ENCODE results near the gene C1orf198.

The C1orf198 gene

DNA sequence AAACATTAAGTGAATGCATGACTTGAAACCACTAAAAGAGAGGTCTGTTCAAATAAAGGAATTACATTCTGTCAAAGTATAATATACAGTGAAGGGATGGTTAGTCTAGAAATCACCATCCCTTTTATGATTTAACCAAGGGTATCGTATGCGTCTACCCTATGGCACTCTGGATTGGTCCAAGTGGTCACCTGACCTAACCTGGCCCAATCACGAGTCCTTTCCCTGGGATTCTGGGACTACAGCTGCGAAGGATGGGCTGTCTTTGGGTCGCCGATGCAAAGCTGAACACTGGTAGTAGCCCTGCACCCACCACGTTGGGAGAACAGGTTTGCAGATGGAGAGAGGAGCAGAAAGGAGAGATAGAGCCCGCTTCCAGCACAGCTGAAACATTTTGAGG lies 30.4 kb upstream of the C1orf198 start:
- H3K79me2 ChIP-seq (ENCODE audit: insufficient read depth, low read length), result no peaks in the 10 kb centered on the region
- no peak overlapping the region for H3K4me2 ChIP-seq (ENCODE audit: low read length)
- no peak overlapping the region for H3K27ac ChIP-seq (ENCODE audit: low read depth, low read length, poor library complexity, severe bottlenecking)
- TF ChIP-seq, protein P1, sequence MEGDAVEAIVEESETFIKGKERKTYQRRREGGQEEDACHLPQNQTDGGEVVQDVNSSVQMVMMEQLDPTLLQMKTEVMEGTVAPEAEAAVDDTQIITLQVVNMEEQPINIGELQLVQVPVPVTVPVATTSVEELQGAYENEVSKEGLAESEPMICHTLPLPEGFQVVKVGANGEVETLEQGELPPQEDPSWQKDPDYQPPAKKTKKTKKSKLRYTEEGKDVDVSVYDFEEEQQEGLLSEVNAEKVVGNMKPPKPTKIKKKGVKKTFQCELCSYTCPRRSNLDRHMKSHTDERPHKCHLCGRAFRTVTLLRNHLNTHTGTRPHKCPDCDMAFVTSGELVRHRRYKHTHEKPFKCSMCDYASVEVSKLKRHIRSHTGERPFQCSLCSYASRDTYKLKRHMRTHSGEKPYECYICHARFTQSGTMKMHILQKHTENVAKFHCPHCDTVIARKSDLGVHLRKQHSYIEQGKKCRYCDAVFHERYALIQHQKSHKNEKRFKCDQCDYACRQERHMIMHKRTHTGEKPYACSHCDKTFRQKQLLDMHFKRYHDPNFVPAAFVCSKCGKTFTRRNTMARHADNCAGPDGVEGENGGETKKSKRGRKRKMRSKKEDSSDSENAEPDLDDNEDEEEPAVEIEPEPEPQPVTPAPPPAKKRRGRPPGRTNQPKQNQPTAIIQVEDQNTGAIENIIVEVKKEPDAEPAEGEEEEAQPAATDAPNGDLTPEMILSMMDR (IDR thresholded peaks at IDR 0.05; ENCODE audit: low read length), result no peak
- TF ChIP-seq EZH2 (IDR thresholded peaks at IDR 0.05; ENCODE audit: borderline replicate concordance, low read length), result no peak
- no peaks in the 10 kb centered on the region for H3K36me3 ChIP-seq (ENCODE audit: insufficient read depth, low read length)
- H3K4me3 ChIP-seq (ENCODE audit: low read depth, low read length, poor library complexity, severe bottlenecking), result no peak overlapping the region
- H3F3A ChIP-seq (ENCODE audit: insufficient read depth, low read length), result no peaks in the 10 kb centered on the region
- H3K9me3 ChIP-seq (ENCODE audit: low read length), result no peaks in the 10 kb centered on the region
- H3K4me1 ChIP-seq (ENCODE audit: insufficient read depth, low read length, severe bottlenecking), result no peaks in the 10 kb centered on the region
- no peaks in the 10 kb centered on the region for H3K9me2 ChIP-seq (ENCODE audit: low read depth, low read length)
- H2AFZ ChIP-seq (ENCODE audit: low read length), result no peak overlapping the region
- H4K20me1 ChIP-seq (ENCODE audit: insufficient read depth, low read length), result no peaks in the 10 kb centered on the region
- no peaks in the 10 kb centered on the region for H3K27me3 ChIP-seq (ENCODE audit: insufficient read depth, low read length)
- H3K9ac ChIP-seq (ENCODE audit: low read length), result no peak overlapping the region

GRCh38 chr1:230898144-230898543 lies 29.8 kb upstream of the C1orf198 start:
- Histone ChIP-seq H2AFZ (ENCODE audit: low read length) (no peak overlapping the region), H3K4me1 (ENCODE audit: insufficient read depth, low read length, severe bottlenecking) (no peaks in the 10 kb centered on the region), H4K20me1 (ENCODE audit: insufficient read depth, low read length) (no peaks in the 10 kb centered on the region), H3K4me2 (ENCODE audit: low read length) (no peak overlapping the region), H3K79me2 (ENCODE audit: insufficient read depth, low read length) (no peaks in the 10 kb centered on the region), H3K9me2 (ENCODE audit: low read depth, low read length) (no peaks in the 10 kb centered on the region), H3K27ac (ENCODE audit: low read depth, low read length, poor library complexity, severe bottlenecking) (no peak overlapping the region), H3K4me3 (ENCODE audit: low read depth, low read length, poor library complexity, severe bottlenecking) (no peak overlapping the region), H3K9me3 (ENCODE audit: low read length) (no peaks in the 10 kb centered on the region), H3K9ac (ENCODE audit: low read length) (no peak overlapping the region), H3K36me3 (ENCODE audit: insufficient read depth, low read length) (no peaks in the 10 kb centered on the region), H3F3A (ENCODE audit: insufficient read depth, low read length) (no peaks in the 10 kb centered on the region), H3K27me3 (ENCODE audit: insufficient read depth, low read length) (no peaks in the 10 kb centered on the region)
- TF ChIP-seq, protein P1 (IDR thresholded peaks at IDR 0.05; ENCODE audit: low read length), result no peak
- TF ChIP-seq EZH2 (IDR thresholded peaks at IDR 0.05; ENCODE audit: borderline replicate concordance, low read length), result no peak

- Histone ChIP-seq H3K4me2 (ENCODE audit: low read length) (no peak overlapping the region), H3F3A (ENCODE audit: insufficient read depth, low read length) (no peaks in the 10 kb centered on the region), H3K9me2 (ENCODE audit: low read depth, low read length) (no peaks in the 10 kb centered on the region), H3K9me3 (ENCODE audit: low read length) (no peaks in the 10 kb centered on the region), H3K27me3 (ENCODE audit: insufficient read depth, low read length) (no peaks in the 10 kb centered on the region), H3K9ac (ENCODE audit: low read length) (no peak overlapping the region), H3K36me3 (ENCODE audit: insufficient read depth, low read length) (no peaks in the 10 kb centered on the region), H3K4me3 (ENCODE audit: low read depth, low read length, poor library complexity, severe bottlenecking) (no peak overlapping the region), H4K20me1 (ENCODE audit: insufficient read depth, low read length) (no peaks in the 10 kb centered on the region), H3K4me1 (ENCODE audit: insufficient read depth, low read length, severe bottlenecking) (no peaks in the 10 kb centered on the region), H3K27ac (ENCODE audit: low read depth, low read length, poor library complexity, severe bottlenecking) (no peak overlapping the region), H3K79me2 (ENCODE audit: insufficient read depth, low read length) (no peaks in the 10 kb centered on the region), H2AFZ (ENCODE audit: low read length) (no peak overlapping the region)
- TF ChIP-seq EZH2 (IDR thresholded peaks at IDR 0.05; ENCODE audit: borderline replicate concordance, low read length), result no peak
- TF ChIP-seq, protein P1 (IDR thresholded peaks at IDR 0.05; ENCODE audit: low read length), result no peak
These were observed 28.5 kb upstream of the C1orf198 start for GRCh38 chr1:230896779-230897178.

All from OCI-LY1 (cell line).